Midbrain (tissue), 1 donor: ENCODE results near the gene SYT7.

Source experiments
- DNase-seq: peaks from one replicate; lab custom pipeline; 2025; lab: John Stamatoyannopoulos, UW

SYT7 gene

DNA sequence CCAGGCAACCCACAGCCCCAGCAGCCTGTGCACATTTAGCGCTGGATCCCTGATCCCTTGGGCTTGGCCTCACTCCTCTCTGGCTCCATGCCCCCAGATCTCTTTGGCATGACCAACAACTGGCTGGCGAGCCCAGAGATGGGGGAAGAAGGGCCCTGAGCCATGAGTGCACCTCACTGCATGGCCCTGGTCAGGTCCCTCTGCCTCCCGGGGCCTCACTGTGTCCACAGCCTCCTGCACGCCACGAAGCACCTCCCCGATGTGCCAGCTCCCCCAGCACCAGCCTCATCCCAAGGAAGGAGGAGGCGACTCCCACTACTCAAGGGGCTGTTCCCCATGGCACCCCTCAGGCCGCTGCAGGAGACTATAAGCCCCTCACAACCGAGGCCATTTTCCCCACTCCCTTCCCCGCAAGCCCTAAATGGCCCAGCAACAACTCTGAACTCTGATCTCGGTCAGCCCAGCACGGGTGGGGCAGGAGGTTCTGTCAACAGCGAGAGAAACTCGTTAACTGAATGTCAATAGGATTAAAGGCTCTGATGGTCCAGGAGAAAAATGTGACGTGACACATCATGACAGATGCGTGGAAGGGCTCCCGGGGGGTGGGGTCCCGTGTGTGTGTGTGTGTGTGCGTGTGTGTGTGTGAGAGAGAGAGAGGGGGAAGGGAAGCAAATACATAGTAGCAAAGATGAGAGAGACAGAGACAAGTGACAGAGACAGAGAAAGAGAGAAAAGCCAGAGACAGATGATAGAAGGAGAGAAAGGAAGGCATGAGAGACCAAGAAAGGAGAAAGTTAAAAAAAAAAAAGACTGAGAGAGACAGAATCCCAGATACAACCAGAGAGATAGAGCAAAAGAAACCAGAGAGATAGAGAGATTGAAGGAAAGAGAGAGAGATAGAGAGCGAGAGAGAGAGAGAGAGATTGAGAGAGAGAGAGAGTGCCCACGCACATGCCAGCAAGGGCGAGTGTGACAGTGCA is 28.4 kb upstream of the SYT7 start:
- DNase-seq: no peak

- no peak for DNase-seq
Observed at GRCh38 chr11:61607920-61608599, 27.2 kb upstream of the SYT7 start.

GRCh38 chr11:61607426-61607825 is 26.6 kb upstream of the SYT7 start:
- no peak for DNase-seq

DNA sequence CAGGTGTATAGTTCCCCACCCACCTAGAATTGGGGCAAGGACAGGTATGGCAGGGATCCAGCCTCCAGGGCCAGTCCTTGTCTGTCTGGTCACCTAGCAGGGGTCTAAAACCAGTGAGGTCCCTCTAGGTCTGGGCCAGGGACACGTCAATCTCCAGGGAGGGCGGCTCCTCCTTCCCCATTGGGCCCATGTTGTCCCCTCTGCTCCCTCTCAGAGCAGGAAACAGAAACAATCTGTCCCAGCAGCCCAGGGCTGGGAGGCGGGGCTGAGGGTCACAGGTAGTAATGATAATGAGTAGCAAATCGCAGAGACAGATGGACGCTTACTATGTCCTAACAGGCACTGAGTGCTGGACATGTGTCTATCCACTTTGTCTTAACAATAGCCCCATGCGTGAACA is 22.8 kb upstream of the SYT7 start:
- DNase-seq: no peak

DNA sequence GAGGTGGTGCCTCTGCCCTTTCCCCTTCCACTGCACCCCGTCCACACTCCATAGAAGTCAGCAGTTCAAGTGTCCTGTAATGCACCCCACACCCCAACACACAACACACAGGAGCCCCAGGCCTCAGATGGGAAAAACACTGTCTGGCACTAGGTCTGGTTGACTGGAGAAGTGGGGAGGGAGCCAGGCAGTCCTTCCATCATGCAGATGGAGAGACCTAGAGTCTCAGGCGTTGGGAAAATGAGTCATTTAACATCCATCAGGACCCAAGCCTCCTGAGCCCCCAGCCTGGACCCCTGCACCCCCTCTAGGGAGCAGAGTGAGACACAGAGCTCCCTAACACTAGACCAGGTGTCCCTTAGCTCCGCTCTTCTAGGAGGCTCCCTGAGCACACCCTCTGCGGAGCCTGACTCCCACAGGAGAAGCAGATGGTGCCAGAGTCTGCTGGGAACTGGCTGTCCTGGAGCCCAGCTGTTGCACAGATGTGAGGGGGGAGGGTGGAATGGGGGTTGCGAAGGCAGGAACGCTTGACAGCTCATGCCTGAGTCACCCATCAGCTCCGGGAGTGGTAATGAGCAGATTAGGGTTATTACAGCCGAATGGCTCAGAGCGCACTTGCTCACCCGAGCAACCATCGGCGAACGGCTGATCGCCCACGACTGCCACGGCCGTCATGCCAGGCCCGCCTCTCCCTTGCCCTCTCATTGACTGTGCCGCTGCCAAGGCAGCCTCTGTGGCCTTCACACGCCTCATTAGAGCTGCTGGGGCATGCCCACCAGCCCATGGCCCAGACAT is 22.1 kb upstream of the SYT7 start:
- no peak for DNase-seq

DNA sequence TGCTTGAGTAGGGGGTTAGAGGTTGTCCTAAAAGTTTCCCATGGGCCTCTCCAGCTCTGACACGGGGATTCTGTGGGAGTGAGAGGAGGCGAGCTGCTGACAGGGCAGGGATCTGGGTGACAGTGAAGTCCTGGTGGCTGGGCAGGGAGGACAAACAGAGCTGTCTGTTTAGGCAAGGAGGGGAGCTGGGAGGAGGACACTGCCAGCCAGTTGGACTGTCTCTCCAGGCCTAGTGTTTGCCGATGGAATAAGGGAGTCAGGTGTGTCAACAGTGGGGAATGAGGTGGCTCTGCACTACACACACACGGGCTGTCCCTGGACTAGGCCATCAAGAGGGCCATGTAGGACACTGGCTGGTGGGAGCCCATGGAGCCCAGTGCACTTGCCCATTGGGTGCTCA is 20.6 kb upstream of the SYT7 start:
- no peak for DNase-seq

- no peak for DNase-seq
Observed at GRCh38 chr11:61599968-61600710, 19.3 kb upstream of the SYT7 start.

DNA sequence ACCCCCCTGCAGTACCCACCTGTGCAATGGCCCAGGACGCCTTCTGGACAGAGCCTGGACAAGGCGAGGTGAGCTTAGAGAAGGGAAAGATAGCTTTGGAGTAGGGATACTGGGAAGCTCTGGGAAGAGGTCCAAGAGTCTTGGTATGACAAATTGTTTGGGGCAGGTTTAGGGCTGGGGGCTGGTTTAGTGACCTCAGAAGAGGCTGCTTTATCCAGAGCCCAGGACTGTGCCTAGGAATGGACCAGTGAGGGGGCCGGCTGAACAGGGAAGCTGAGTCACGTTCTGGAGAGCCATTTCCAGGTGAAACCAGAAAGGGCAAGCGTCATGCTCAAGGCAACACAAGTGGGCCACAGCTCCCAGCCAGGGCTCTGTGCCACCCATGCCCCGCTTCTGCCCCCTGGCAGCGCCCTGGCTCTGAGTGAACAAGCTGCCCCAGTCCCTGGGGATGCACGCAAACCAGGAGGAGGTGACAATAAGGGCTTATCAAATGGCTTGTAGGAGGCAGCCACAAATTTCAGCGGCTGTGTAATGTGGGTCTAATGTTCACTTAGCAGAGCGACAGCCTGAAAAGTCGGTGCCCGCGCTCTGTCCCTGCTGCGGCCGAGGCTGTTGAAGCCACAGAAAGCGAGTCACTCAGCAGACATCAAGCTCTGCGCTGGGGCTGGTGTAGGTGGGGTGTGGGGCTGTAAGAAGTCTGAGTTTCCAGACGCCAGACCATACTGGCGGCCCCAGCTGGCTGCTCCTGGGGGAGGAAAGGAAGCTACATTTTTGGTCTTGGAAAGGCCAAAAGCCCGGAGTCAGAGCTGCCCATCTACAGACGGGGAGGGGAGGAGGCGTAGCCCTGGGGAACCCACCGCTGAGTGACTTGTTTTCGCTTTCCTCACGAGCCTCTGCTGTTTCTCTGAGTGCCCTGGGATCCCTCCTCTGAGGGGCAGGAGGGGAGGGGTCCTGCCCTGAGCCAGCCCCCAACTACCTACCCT is 18.3 kb upstream of the SYT7 start:
- no peak for DNase-seq

GRCh38 chr11:61598374-61598773 is 17.5 kb upstream of the SYT7 start:
- DNase-seq: no peak

DNA sequence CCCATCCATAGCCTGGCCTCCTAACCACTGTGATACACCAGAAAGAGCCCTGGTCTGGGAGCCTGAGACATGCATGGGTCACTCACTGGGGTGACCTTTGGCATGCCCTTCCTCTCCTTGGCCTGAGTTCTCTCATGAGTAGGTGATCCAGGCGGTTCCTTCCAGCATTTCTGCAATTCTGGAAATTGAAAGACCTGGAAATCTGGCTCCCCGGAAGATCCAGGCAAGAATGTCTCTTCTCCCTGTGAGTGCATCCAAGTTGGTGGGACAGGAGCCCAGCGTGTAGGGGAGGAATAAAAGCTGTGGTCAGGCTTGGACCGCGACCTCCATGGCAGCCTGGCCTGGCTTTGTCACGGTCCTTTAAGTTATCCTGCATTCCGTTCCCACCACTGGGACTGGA is 16.1 kb upstream of the SYT7 start:
- no peak for DNase-seq

GRCh38 chr11:61596542-61596941 is 15.7 kb upstream of the SYT7 start:
- no peak for DNase-seq

DNA sequence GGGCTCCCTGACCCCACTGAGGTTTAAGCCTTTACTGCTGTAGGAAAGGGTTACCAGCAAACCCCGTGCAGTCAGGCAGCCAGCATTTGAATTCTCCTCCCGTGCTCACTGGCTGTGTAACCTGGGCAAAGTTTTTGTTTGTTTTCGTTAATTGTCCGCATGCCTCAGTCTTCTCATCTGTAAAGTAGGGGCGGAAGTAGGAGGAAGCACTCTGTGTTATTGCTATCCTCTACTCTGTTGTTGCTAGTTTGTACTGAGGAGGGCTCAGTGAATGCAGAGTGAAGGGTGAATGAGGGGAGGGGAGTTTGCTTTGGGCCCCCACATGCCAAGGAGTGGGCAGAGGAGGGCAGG is 14.0 kb upstream of the SYT7 start:
- no peak for DNase-seq

DNA sequence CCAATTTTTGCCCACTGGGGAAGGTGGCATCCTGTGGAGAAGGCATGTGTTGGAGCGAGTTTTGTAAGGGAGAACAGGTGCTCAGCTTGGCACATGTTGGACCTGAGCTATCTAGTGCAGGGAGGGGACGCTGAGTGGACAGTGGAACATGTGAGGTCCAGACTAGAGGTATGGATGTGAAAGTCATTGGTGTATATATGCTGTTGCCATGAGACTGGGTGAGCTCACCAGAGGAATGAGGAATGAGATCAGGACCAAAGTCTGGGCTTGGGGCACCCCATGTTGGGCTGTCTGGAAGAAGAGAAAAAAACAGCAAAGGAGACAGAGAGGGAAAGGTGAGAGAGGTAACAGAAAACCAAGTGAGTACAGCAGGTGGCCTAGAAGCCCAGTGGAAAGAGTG is 12.3 kb upstream of the SYT7 start:
- no peak for DNase-seq

GRCh38 chr11:61592176-61592575 is 11.3 kb upstream of the SYT7 start:
- DNase-seq: no peak

GRCh38 chr11:61589961-61590360 is 9.1 kb upstream of the SYT7 start:
- no peak for DNase-seq

GRCh38 chr11:61588728-61589191 is 7.9 kb upstream of the SYT7 start:
- no peak for DNase-seq

GRCh38 chr11:61587951-61588727 is 7.3 kb upstream of the SYT7 start:
- DNase-seq: no peak

DNA sequence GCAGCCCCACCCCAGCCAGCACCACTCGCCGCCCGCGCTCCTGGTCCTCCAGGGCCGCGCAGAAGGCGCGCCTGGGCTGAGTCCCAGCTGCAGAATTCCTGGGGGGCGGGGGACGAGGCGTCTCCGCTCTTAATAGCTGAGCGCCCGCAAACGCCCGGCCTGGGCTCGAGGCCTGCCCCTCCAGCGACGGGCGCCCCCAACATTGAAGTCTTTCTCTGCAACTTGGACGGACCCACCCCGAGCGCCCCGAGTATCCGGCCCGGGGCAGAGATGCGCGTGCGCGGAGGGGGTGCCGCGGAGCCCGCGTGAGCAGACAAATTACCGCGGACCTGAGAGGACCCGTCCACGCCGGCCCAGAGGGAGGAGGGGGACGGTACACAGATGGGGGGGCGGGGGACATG is 6.7 kb upstream of the SYT7 start:
- no peak for DNase-seq

GRCh38 chr11:61586792-61587430 is 6.0 kb upstream of the SYT7 start:
- DNase-seq: no peak
